Gastroesophageal sphincter (tissue), 4 donors: Measurements from ENCODE around the gene MDFIC. TPM values are rescaled to one million over a fixed set of nuclear protein-coding genes. Genes with fewer than 3 reads are reported as not detected.
A peak's percentile ranks its signal among the peaks of the same experiment; 100 is the strongest.

ENCODE experiments used
- ATAC-seq: fragments of 150-250 bp; one replicate; pipeline ENCODE4 v1.9.1; 2016; ENCODE audit warnings: mild to moderate bottlenecking, moderate library complexity
- H3K27ac ChIP-seq, 4 donors: fragments of 200-600 bp; sonication (generic) in 3 of 4; 1 replicate in 3 of 4; 2 replicates in 1 of 4; pipeline ENCODE4 v1.5.1; 2016 to 2019
- H3K27me3 ChIP-seq: fragments of 200-600 bp; sonication (generic); one replicate; pipeline ENCODE4 v1.5.1; 2019
- H3K36me3 ChIP-seq, 2 donors: fragments of 200-600 bp; sonication (generic); one replicate each; pipeline ENCODE4 v1.5.1; 2019; ENCODE audit warnings: control low read depth in 1 of 2
- H3K4me1 ChIP-seq, 3 donors: fragments of 200-600 bp; sonication (generic); 1 replicate in 2 of 3; 2 replicates in 1 of 3; pipeline ENCODE4 v1.5.1; 2016 to 2019; ENCODE audit warnings: control low read depth in 2 of 3
- H3K4me3 ChIP-seq, 2 donors: fragments of 200-600 bp; sonication (generic); one replicate each; pipeline ENCODE4 v1.5.1; 2019; ENCODE audit warnings: mild to moderate bottlenecking in 1 of 2, moderate library complexity in 1 of 2
- H3K9me3 ChIP-seq, 3 donors: fragments of 200-600 bp; sonication (generic); one replicate each; pipeline ENCODE4 v1.5.1; 2017 to 2019; ENCODE audit warnings: control low read depth in 2 of 3
- CTCF ChIP-seq, 4 experiments: fragments of 200-600 bp in 2 of 4; fragments of 450-650 bp in 2 of 4; sonication (generic) in 1 of 4; IDR thresholded peaks; one replicate each; pipeline ENCODE4 v1.5.1; 2017 to 2019; ENCODE audit warnings: antibody characterized with exemption in 4 of 4, mild to moderate bottlenecking in 2 of 4, moderate library complexity in 2 of 4
- EP300 ChIP-seq: sonication (generic); formaldehyde crosslinking; IDR thresholded peaks from one replicate; pipeline ENCODE4 v1.6.1; 2017; ENCODE audit warnings: antibody characterized with exemption, mild to moderate bottlenecking
- POLR2A ChIP-seq, 2 donors: fragments of 450-650 bp; IDR thresholded peaks; one replicate each; pipeline ENCODE4 v1.6.1; 2017; ENCODE audit warnings: antibody characterized with exemption in 2 of 2, mild to moderate bottlenecking in 2 of 2, moderate library complexity in 1 of 2
- POLR2AphosphoS5 ChIP-seq: sonication (generic); formaldehyde crosslinking; IDR thresholded peaks from one replicate; pipeline ENCODE4 v1.6.1; 2017; ENCODE audit warnings: antibody characterized with exemption
- WGBS, 2 donors: methylation state at CpG; one replicate each; pipeline ENCODE4 v1.1.5; 2018; ENCODE audit warnings: low coverage in 1 of 2; 5-methylcytosine and 5-hydroxymethylcytosine counted together
- total RNA-seq, 4 donors: library from RNA; depleted of rRNA; stranded (reverse); fragments of >200 nt; gene quantifications; one replicate each; pipeline ENCODE4 v1.1.0, GENCODE V29; 2016

Gene MDFIC
- total RNA-seq, 4 donors from 2014 or later = 30.3 to 73.5 (median 38.1) TPM

GRCh38 chr7:114976666-114977065, 54.8 kb downstream of the MDFIC start:
- no peak for ATAC-seq
- 66 to 75% methylated on average over 4 of the region's 4 CpGs for WGBS, 2 donors

GRCh38 chr7:114977277-114977676, 55.4 kb downstream of the MDFIC start:
- no peak for TF ChIP-seq POLR2A (IDR thresholded peaks at IDR 0.05)
- no peak for TF ChIP-seq CTCF (IDR thresholded peaks at IDR 0.05)
- TF ChIP-seq POLR2AphosphoS5 = no peak
- no peak for TF ChIP-seq EP300
- ATAC-seq = no peak
- H3K9me3 ChIP-seq = no peaks in the 10 kb centered on the region

More at GRCh38 chr7:114976666-114977065, 54.8 kb downstream of the MDFIC start:
- Histone ChIP-seq H3K27ac (no peak overlapping the region), H3K4me3 (no peak overlapping the region), H3K4me1 (peaks cover 0 to 46% (median 4%) of the 10 kb centered on the region in 3 donors), H3K9me3 (no peaks in the 10 kb centered on the region), H3K27me3 (no peaks in the 10 kb centered on the region), H3K36me3 (peaks cover 0 to 5% of the 10 kb centered on the region in 2 donors)
- TF ChIP-seq POLR2AphosphoS5 (no peak), CTCF (IDR thresholded peaks at IDR 0.05) (no peak), EP300 (no peak), POLR2A (IDR thresholded peaks at IDR 0.05) (no peak)

GRCh38 chr7:114979388-114979787, 57.5 kb downstream of the MDFIC start:
- Histone ChIP-seq H3K36me3 (peaks cover 0 to 14% of the 10 kb centered on the region in 2 donors), H3K27ac (no peak overlapping the region), H3K4me1 (peaks cover 0 to 28% (median 0%) of the 10 kb centered on the region in 3 donors), H3K27me3 (no peaks in the 10 kb centered on the region), H3K4me3 (no peak overlapping the region), H3K9me3 (no peaks in the 10 kb centered on the region)
- TF ChIP-seq POLR2A (IDR thresholded peaks at IDR 0.05) = no peak
- TF ChIP-seq CTCF (IDR thresholded peaks at IDR 0.05) = no peak
- peak; percentile 28 for TF ChIP-seq POLR2AphosphoS5
- 29 to 41% methylated on average over 6 to 7 of the region's 7 CpGs for WGBS, 2 donors
- ATAC-seq = peak; percentile 69

More at GRCh38 chr7:114977277-114977676, 55.4 kb downstream of the MDFIC start:
- Histone ChIP-seq H3K27me3 (no peaks in the 10 kb centered on the region), H3K4me3 (no peak overlapping the region), H3K27ac (no peak overlapping the region), H3K4me1 (peaks cover 0 to 46% (median 4%) of the 10 kb centered on the region in 3 donors), H3K36me3 (peaks cover 0 to 7% of the 10 kb centered on the region in 2 donors)
- WGBS, 2 donors = 92 to 100% methylated on average over 1 of the region's 1 CpG

- Histone ChIP-seq H3K4me1 (peaks cover 0 to 28% (median 0%) of the 10 kb centered on the region in 3 donors), H3K4me3 (no peak overlapping the region), H3K27me3 (no peaks in the 10 kb centered on the region), H3K9me3 (no peaks in the 10 kb centered on the region), H3K36me3 (peaks cover 0 to 14% of the 10 kb centered on the region in 2 donors), H3K27ac (no peak overlapping the region)
- no peak for ATAC-seq
- WGBS, 2 donors = 46 to 56% methylated on average over 2 to 4 of the region's 4 CpGs
- TF ChIP-seq POLR2AphosphoS5 (no peak), CTCF (IDR thresholded peaks at IDR 0.05) (no peak), EP300 (no peak), POLR2A (IDR thresholded peaks at IDR 0.05) (no peak)
Measured at GRCh38 chr7:114979803-114980507, 58.1 kb downstream of the MDFIC start.

GRCh38 chr7:114981323-114981722, 59.4 kb downstream of the MDFIC start:
- no peak overlapping the region for H3K27ac ChIP-seq
- 84 to 85% methylated on average over 2 of the region's 2 CpGs for WGBS, 2 donors
- no peaks in the 10 kb centered on the region for H3K9me3 ChIP-seq
- H3K4me1 ChIP-seq = peaks cover 0 to 28% (median 0%) of the 10 kb centered on the region in 3 donors
- no peak for ATAC-seq
- H3K36me3 ChIP-seq = peaks cover 0 to 14% of the 10 kb centered on the region in 2 donors
- H3K4me3 ChIP-seq = no peak overlapping the region
- TF ChIP-seq CTCF (IDR thresholded peaks at IDR 0.05) = no peak
- H3K27me3 ChIP-seq = no peaks in the 10 kb centered on the region
